Aorta (tissue), 5 donors: ENCODE measurements around the gene BRD3. TPM values are rescaled to one million over a fixed set of nuclear protein-coding genes. Genes with fewer than 3 reads are reported as not detected.
A peak's percentile ranks its signal among the peaks of the same experiment; 100 is the strongest.

Experiments used
- ATAC-seq: fragments of 200-7000 bp; cut with Tn5 transposase; one replicate; pipeline ENCODE4 v1.9.1; 2022; ENCODE audit warnings: moderate library complexity; ENCODE audit not compliant: low FRiP score
- DNase-seq, 2 donors: peaks; one replicate each; pipeline ENCODE4 v3.0.0-alpha.2; 2020
- H3K27ac ChIP-seq, 2 donors: one replicate each; pipeline ENCODE4 v1.5.1; 2013; ENCODE audit warnings: low read length in 2 of 2, mild to moderate bottlenecking in 2 of 2, moderate library complexity in 2 of 2, control low read depth in 1 of 2, inconsistent platforms in 1 of 2, low read depth in 1 of 2
- H3K27me3 ChIP-seq, 2 donors: one replicate each; pipeline ENCODE4 v1.6.1; 2013; ENCODE audit warnings: control low read depth in 1 of 2, low read length in 1 of 2, mild to moderate bottlenecking in 1 of 2, moderate library complexity in 1 of 2; ENCODE audit not compliant: insufficient read depth in 2 of 2, control insufficient read depth in 1 of 2
- H3K36me3 ChIP-seq, 2 donors: one replicate each; pipeline ENCODE4 v1.6.1; 2013; ENCODE audit warnings: control low read depth in 1 of 2, low read length in 1 of 2, mild to moderate bottlenecking in 1 of 2; ENCODE audit not compliant: insufficient read depth in 2 of 2, control insufficient read depth in 1 of 2
- H3K4me1 ChIP-seq, 2 donors: one replicate each; pipeline ENCODE4 v1.6.1; 2013; ENCODE audit warnings: low read length in 2 of 2, control low read depth in 1 of 2, mild to moderate bottlenecking in 1 of 2, moderate library complexity in 1 of 2; ENCODE audit not compliant: insufficient read depth in 2 of 2, control insufficient read depth in 1 of 2
- H3K4me3 ChIP-seq, 2 donors: one replicate each; pipeline ENCODE4 v1.5.1; 2013; ENCODE audit warnings: low read length in 2 of 2, control low read depth in 1 of 2, mild to moderate bottlenecking in 1 of 2
- H3K9me3 ChIP-seq: one replicate; pipeline ENCODE4 v1.6.1; 2013; ENCODE audit warnings: mild to moderate bottlenecking, low read length; ENCODE audit not compliant: control insufficient read depth
- WGBS, 2 donors: extraction: QIAGEN DNeasy Blood & Tissue Kit; methylation state at CpG; one replicate each; pipeline ENCODE4 v1.1.7; 2013; 5-methylcytosine and 5-hydroxymethylcytosine counted together
- intact Hi-C, 2 donors: fragments of 100-400 bp; cut with DNase I; formaldehyde crosslinking; loops; one replicate each; pipeline versions ENCODE4 v1.14.2 to v1.15.0; 2022
- polyA plus RNA-seq, 2 donors: library from polyadenylated mRNA; stranded (reverse); fragments of 200-250 nt; gene quantifications; one replicate each; pipeline ENCODE4 v1.2.3, GENCODE V29; 2013
- total RNA-seq, 2 donors: library from RNA; stranded (reverse); fragmentation: NEBNext Ultra II Directional; extraction: Animal tissue kit (Norgen Biotek cat#: 25700); gene quantifications; one replicate each; pipeline ENCODE4 v1.2.1, GENCODE V29; 2021
- donor health status: healthy with polysubstance abuse.
- donor health status: Bipolar disorder and iron deficiency.
- donor health status: DM: no; HTN: no; CAD: no.
- donor health status: DM: no; HTN: no; CAD: no.
- donor health status: DM: yes; HTN: yes; CAD: no.

Gene BRD3
- total and polyA plus RNA-seq, 4 donors, result 6.6 to 38.0 (median 19.5) TPM

DNA sequence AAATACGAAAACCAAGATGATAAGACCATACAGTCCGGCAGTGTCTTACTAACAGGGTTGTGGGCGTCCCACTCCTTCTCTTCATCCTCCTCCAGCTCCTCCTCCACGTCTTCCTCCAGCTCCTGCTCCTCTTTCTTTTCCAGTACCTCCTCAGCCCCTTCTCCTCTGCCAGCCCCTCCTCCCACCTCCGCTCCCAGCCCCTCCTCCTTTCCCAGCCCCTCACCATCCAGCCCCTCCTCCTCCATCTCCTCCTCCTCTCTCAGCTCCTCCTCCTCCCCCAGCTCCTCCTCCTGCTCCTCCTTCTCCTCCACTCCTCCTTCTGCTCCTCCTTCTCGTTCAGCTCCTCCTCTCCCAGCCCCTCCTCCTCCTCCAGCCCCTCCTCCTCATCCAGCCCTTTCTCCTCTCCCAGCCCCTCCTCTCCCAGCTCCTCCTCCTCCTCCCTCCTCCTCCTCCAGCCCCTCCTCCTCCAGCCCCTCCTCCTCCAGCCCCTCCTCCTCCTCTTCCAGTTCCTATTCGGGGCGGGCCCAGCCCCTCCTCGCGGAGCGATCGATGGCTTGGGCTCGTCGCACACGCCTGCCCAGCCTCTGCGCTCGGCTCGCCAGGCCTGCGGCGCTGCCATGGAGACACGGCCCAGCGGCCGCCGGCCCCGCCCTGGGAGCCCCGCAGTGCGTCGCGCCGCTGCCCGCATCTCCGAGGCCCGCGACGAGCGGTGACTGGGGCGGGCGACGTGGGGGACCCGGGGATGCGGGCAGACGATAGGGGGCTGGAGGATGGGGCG, 42.8 kb downstream of the BRD3 start, which contains the start of gene BRD3OS:
BRD3OS (plus strand) TSS at position 654 of the 778 bp plus-strand sequence. CDS start 1,267 bp downstream, outside the sequence.
- H3K9me3 ChIP-seq, result no peaks in the 10 kb centered on the region
- ATAC-seq (peak; percentile 100), DNase-seq (peak; percentile 99)
- no peaks in the 10 kb centered on the region for H3K36me3 ChIP-seq
- H3K27me3 ChIP-seq, result no peaks in the 10 kb centered on the region
- no peak within 1 kb of the TSS for H3K27ac ChIP-seq
- H3K4me1 ChIP-seq, result no peaks in the 10 kb centered on the region
- intact Hi-C loops, result loop anchor here in 1 of 2 donors (2.0 kb wide), 2 partner anchors 44 to 110 kb away; partner anchors contain the start of gene BRD3
- H3K4me3 ChIP-seq, result peak within 1 kb of the TSS; percentile 57 to 61
- WGBS, 2 donors, result 1% methylated on average over 29 to 43 of the region's 43 CpGs

DNA sequence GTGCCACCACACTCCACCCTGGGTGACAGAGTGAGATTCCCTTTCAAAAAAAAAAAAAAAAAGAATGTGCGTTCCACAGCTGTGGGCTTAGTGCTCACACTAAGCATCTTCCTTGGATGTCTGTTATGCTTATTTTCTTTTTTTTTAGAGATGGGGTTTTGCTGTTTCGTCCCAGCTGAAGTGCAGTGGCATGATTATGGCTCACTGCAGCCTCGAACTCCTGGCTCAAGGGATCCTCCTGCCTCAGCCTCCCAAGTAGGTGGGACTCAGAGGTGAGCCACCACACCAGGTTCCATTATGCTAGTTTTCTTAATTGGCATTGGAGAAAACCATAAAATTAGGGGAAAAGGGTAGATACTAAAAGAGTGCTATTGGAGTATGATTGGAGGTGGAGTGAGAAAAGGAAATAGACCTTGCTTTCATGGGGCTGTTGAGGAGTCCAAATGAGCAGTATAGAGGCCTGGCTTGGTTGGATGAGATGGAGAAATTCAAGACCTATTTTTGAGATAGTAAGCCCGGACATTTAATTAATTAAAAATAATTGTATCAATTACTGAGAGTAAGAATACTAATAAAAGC, 43.5 kb downstream of the BRD3 start:
- Histone ChIP-seq H3K27ac (no peak overlapping the region), H3K36me3 (no peaks in the 10 kb centered on the region), H3K9me3 (no peaks in the 10 kb centered on the region), H3K4me1 (no peaks in the 10 kb centered on the region), H3K4me3 (no peak overlapping the region), H3K27me3 (no peaks in the 10 kb centered on the region)
- intact Hi-C loops, result loop anchor here in 1 of 2 donors (2.0 kb wide), 2 partner anchors 44 to 110 kb away; partner anchors contain the start of gene BRD3
- ATAC-seq (no peak), DNase-seq (no peak)
- 65% methylated on average over 4 of the region's 4 CpGs for WGBS, 2 donors

DNA sequence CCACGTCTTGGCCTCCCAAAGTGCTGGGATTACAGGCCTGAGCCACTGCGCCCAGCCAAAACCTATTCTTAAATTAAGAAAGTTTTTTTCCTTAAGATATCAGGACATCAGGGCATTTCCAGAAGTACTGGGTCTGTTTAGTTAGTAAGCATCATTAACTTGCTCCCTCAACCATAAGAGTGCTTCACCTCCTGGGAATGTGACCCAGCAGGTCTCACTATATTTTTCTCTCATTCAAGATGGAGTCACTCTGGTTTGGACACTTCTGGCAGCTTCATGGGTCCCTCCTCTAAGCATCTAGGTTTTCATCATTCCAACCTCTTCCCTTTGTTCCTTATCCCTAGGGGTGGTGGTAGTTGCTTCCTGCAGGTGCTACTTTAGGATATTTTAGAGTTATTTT, 52.9 kb downstream of the BRD3 start:
- no peaks in the 10 kb centered on the region for H3K36me3 ChIP-seq
- no peak overlapping the region for H3K4me3 ChIP-seq
- intact Hi-C loops, result loop anchor here in 1 of 2 donors (10.0 kb wide), 1 partner anchor 670 kb away; the partner anchor contains the start of genes MED22 and RPL7A
- no peaks in the 10 kb centered on the region for H3K9me3 ChIP-seq
- no peaks in the 10 kb centered on the region for H3K4me1 ChIP-seq
- WGBS, 2 donors, result 86 to 93% methylated on average over 2 of the region's 2 CpGs
- no peak for DNase-seq
- no peak overlapping the region for H3K27ac ChIP-seq
- no peaks in the 10 kb centered on the region for H3K27me3 ChIP-seq
- no peak for ATAC-seq

DNA sequence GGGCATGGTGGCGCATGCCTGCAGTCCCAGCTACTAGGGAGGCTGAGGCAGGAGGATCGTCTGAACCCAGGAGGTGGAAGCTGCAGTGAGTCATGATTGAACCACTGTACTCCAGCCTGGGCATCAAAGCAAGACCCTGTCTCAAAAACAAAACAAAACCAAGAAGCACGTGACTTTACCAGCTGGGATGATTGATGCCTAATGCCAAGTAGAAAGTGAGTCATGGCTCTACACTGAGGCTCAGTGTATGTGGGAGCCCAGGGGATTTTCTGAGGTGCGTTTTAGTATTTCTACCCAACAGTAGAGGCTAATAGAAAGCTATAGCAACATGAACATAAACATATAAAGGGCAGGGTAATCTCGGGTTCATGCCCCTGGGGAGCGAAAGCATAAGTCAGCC, 56.4 kb downstream of the BRD3 start:
- Histone ChIP-seq H3K36me3 (no peaks in the 10 kb centered on the region), H3K4me1 (no peaks in the 10 kb centered on the region), H3K4me3 (no peak overlapping the region), H3K9me3 (no peaks in the 10 kb centered on the region), H3K27ac (no peak overlapping the region), H3K27me3 (no peaks in the 10 kb centered on the region)
- WGBS, 2 donors, result 63 to 70% methylated on average over 6 of the region's 6 CpGs
- intact Hi-C loops, result loop anchor here in 1 of 2 donors (10.0 kb wide), 1 partner anchor 667 kb away; the partner anchor contains the start of genes MED22 and RPL7A
- ATAC-seq (no peak), DNase-seq (no peak)

DNA sequence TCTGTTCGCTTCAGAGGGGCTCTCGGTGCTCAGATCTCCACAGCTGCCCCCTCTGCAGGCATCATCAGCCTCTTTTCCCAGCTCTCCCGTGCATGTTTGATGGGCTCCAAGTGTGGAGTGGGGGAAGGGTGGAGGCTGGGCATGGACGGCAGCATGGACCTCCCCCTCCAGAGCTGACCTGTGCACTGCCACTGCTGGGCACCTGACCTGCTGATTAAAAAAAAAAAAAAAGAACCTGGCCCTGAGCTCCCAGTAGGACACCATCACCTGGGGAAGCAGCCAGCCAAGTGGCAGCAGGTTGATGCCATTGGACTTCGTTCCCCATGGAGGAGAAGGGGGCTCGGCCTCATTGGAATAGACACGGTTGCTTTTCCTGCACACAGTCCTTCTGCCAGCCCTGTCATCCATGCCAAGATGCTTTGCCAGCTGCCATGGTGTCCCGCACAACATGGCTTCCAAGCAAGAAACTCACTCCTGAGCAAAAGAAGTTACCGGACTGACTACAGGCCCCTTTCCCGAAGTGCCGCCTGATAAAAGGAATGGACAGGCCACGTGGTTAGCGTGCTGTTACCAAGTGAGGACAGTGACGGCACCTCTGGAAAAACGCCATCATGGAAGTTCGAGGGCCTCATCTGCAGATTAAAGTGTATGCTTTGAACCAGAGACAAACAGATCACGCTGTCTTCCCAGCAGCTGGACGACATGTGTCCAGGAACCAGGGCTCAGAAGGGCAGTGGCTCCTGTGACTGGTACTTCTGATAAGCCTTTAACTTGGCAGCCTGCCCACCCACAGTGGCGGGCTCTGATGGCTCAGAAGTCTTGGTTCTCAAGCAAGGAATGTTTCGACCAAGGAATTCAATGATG, 57.3 kb downstream of the BRD3 start:
- Histone ChIP-seq H3K27me3 (no peaks in the 10 kb centered on the region), H3K27ac (no peak overlapping the region), H3K36me3 (no peaks in the 10 kb centered on the region), H3K4me3 (no peak overlapping the region), H3K9me3 (no peaks in the 10 kb centered on the region), H3K4me1 (no peaks in the 10 kb centered on the region)
- intact Hi-C loops, result loop anchor here in 1 of 2 donors (10.0 kb wide), 1 partner anchor 666 kb away; the partner anchor contains the start of genes MED22 and RPL7A
- DNase-seq (no peak), ATAC-seq (no peak)
- 64 to 73% methylated on average over 20 of the region's 20 CpGs for WGBS, 2 donors

DNA sequence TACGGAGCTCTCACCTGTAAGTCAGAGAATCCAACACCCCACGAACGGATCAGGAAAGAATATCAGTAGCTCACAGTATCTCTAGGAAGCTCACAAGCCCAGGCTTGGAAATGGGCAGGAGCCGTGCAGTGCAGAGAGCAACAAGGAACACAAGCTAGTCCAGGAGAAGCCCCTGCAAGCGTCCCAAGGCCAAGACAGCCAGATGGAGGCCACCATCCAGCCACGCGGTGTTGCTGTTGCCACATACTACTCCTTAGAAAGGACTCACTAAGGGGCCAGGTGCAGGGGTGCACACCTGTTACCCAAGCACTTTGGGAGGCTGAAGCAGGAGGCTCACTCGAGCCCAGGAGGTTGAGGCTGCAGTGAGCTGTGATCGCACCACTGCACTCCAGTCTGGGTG, 60.3 kb downstream of the BRD3 start:
- DNase-seq (peak in 1 of 2 donors; percentile 28), ATAC-seq (no peak)
- intact Hi-C loops, result no loop called here
- Histone ChIP-seq H3K4me1 (no peaks in the 10 kb centered on the region), H3K36me3 (no peaks in the 10 kb centered on the region), H3K27ac (no peak overlapping the region), H3K9me3 (no peaks in the 10 kb centered on the region), H3K4me3 (no peak overlapping the region), H3K27me3 (no peaks in the 10 kb centered on the region)
- 85 to 86% methylated on average over 9 of the region's 9 CpGs for WGBS, 2 donors

DNA sequence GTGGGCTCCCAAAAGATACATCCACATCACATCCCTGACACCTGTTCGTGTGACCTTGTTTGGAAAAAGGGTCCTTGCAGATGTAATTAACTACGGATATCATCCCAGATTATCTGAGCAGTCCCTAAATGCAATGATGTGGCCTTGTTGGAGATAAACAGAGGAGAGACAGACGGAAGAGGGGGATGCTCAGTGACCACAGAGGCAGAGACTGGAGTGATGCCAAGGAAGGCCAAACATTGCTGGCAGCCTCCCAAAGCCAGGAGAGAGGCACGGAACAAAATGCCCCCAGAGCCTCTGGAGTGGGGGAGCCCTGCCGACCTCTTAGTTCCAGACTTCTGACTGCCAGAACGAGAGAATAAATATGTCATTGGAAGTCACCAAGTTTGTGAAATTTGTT, 60.7 kb downstream of the BRD3 start:
- H3K4me3 ChIP-seq, result no peak overlapping the region
- H3K36me3 ChIP-seq, result no peaks in the 10 kb centered on the region
- no peaks in the 10 kb centered on the region for H3K9me3 ChIP-seq
- no peak for ATAC-seq
- peak in 1 of 2 donors; percentile 21 for DNase-seq
- no peaks in the 10 kb centered on the region for H3K27me3 ChIP-seq
- H3K4me1 ChIP-seq, result no peaks in the 10 kb centered on the region
- 52 to 56% methylated on average over 6 of the region's 6 CpGs for WGBS, 2 donors
- no peak overlapping the region for H3K27ac ChIP-seq
- intact Hi-C loops, result no loop called here

DNA sequence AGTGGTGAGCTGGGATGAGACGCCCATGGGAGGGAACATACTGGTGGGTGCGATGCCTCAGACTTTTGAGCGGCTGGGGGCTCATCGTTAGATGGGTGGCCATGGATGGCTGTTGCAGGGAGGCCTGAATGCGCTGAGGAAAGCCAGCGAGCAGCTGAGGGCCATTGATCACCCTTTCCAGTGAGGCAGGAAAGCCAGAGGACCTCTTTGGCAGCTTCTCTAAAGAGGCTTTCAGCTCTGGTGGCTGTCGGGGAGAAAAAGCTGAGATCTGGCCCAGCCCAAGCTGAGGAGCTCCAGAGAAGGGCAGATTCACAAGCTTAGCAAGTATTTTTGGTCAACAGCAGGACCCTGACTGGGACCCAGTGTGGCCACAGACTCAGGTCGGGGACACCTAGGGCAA, 62.4 kb downstream of the BRD3 start:
- no peaks in the 10 kb centered on the region for H3K9me3 ChIP-seq
- H3K4me1 ChIP-seq, result no peaks in the 10 kb centered on the region
- no peak overlapping the region for H3K4me3 ChIP-seq
- H3K36me3 ChIP-seq, result no peaks in the 10 kb centered on the region
- H3K27ac ChIP-seq, result no peak overlapping the region
- H3K27me3 ChIP-seq, result no peaks in the 10 kb centered on the region
- no peak for DNase-seq
- WGBS, 2 donors, result 85 to 87% methylated on average over 8 of the region's 8 CpGs
- intact Hi-C loops, result no loop called here
- ATAC-seq, result no peak
